Measurements from ENCODE around the gene RELA. TPM values are rescaled to one million over a fixed set of nuclear protein-coding genes. Genes with fewer than 3 reads are reported as not detected.

The RELA gene
- total RNA-seq, 1 donor from 2014 or later, result 68.9 TPM

GRCh38 chr11:65637032-65637557 is 25.6 kb downstream of the RELA start:
- peak overlapping the region; percentile 98 for H3K4me2 ChIP-seq (ENCODE audit: low read length)
- TF ChIP-seq EZH2 (IDR thresholded peaks at IDR 0.05; ENCODE audit: insufficient read depth, low read length) (no peak), CTCF (IDR thresholded peaks at IDR 0.05; ENCODE audit: insufficient read depth, low read depth, low read length) (no peak)
- Mint-ChIP-seq H3K4me3 (ENCODE audit: unreplicated experiment) (peak overlapping the region; percentile 64), H3K9me3 (ENCODE audit: unreplicated experiment) (no peaks in the 10 kb centered on the region), H3K27me3 (ENCODE audit: low read depth, unreplicated experiment) (no peaks in the 10 kb centered on the region), H3K27ac (ENCODE audit: unreplicated experiment) (no peak overlapping the region), H3K4me1 (ENCODE audit: low read depth, unreplicated experiment) (peaks cover 6% of the 10 kb centered on the region), H3K36me3 (ENCODE audit: low read depth, unreplicated experiment) (peaks cover 11% of the 10 kb centered on the region)
- no peaks in the 10 kb centered on the region for H3K9me3 ChIP-seq (ENCODE audit: insufficient read depth, low read depth, low read length)
- H3K9ac ChIP-seq (ENCODE audit: low read length), result peak overlapping the region; percentile 86
- no peak for FAIRE-seq
- H3K36me3 ChIP-seq (ENCODE audit: insufficient read depth, low read length), result peaks cover 15% of the 10 kb centered on the region
- H3K4me3 ChIP-seq (ENCODE audit: insufficient read depth, low read depth, low read length), result no peak overlapping the region
- no peaks in the 10 kb centered on the region for H3K27me3 ChIP-seq (ENCODE audit: insufficient read depth, low read length)
- H4K20me1 ChIP-seq (ENCODE audit: insufficient read depth, low read length), result peaks cover 41% of the 10 kb centered on the region
- H2AFZ ChIP-seq (ENCODE audit: low read depth, low read length), result no peak overlapping the region
- no peak for DNase-seq (ENCODE audit: low read depth)
- peaks cover 21% of the 10 kb centered on the region for H3K79me2 ChIP-seq (ENCODE audit: insufficient read depth, low read length)
- no peak overlapping the region for H3K27ac ChIP-seq (ENCODE audit: low read depth, low read length)
- H3K4me1 ChIP-seq (ENCODE audit: insufficient read depth, low read length), result peaks cover 18% of the 10 kb centered on the region

DNA sequence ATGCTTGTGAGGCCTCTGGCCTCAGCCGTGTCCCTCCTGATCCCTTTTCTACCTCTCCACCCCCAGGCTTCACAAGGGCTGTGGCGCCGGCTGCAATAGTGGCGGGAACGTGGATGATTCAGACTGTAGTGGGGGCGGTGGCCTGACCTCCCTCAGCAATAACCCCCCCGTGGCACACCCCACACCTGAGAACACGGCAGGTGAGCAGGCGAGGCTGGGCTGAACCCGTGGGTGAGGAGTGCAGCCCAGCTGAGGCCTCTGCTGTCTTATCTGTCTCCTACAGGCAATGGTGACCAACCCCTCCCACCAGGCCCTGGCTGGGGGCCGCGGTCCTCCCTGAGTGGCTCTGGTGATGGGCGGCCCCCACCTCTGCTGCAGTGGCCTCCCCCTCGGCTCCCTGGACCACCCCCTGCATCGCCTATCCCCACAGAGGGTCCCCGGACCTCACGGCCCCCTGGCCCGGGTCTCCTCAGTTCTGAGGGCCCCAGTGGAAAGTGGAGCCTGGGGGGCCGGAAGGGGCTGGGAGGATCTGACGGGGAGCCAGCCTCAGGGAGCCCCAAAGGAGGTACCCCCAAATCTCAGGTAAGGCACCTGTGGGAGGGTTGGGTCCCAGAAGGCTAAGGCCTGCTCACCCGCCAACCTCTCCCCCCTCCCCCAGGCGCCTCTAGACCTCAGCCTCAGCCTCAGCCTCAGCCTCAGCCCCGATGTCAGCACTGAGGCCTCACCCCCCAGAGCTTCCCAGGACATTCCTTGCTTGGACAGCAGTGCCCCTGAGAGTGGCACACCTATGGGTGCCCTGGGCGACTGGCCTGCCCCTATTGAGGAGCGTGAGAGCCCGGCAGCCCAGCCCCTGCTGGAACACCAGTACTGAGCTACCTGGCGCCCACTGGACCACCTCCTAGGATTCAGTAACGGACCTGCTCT is 26.3 kb downstream of the RELA start:
- Histone ChIP-seq H3K9me3 (ENCODE audit: insufficient read depth, low read depth, low read length) (no peaks in the 10 kb centered on the region), H4K20me1 (ENCODE audit: insufficient read depth, low read length) (peaks cover 41% of the 10 kb centered on the region), H3K79me2 (ENCODE audit: insufficient read depth, low read length) (peaks cover 18% of the 10 kb centered on the region), H3K9ac (ENCODE audit: low read length) (peak overlapping the region; percentile 10), H3K27ac (ENCODE audit: low read depth, low read length) (no peak overlapping the region), H3K36me3 (ENCODE audit: insufficient read depth, low read length) (peaks cover 15% of the 10 kb centered on the region), H3K4me1 (ENCODE audit: insufficient read depth, low read length) (peaks cover 17% of the 10 kb centered on the region), H3K4me2 (ENCODE audit: low read length) (no peak overlapping the region), H2AFZ (ENCODE audit: low read depth, low read length) (no peak overlapping the region), H3K27me3 (ENCODE audit: insufficient read depth, low read length) (no peaks in the 10 kb centered on the region), H3K4me3 (ENCODE audit: insufficient read depth, low read depth, low read length) (no peak overlapping the region)
- Mint-ChIP-seq H3K27me3 (ENCODE audit: low read depth, unreplicated experiment) (no peaks in the 10 kb centered on the region), H3K27ac (ENCODE audit: unreplicated experiment) (no peak overlapping the region), H3K4me1 (ENCODE audit: low read depth, unreplicated experiment) (peaks cover 4% of the 10 kb centered on the region), H3K36me3 (ENCODE audit: low read depth, unreplicated experiment) (peaks cover 3% of the 10 kb centered on the region), H3K4me3 (ENCODE audit: unreplicated experiment) (peak overlapping the region; percentile 27), H3K9me3 (ENCODE audit: unreplicated experiment) (no peaks in the 10 kb centered on the region)
- TF ChIP-seq CTCF (IDR thresholded peaks at IDR 0.05; ENCODE audit: insufficient read depth, low read depth, low read length) (no peak), EZH2 (IDR thresholded peaks at IDR 0.05; ENCODE audit: insufficient read depth, low read length) (no peak)
- DNase-seq (ENCODE audit: low read depth) (no peak), FAIRE-seq (no peak)
